DND-41 (cell line): ENCODE results near the gene SLC24A4.

ENCODE experiments used
- CTCF ChIP-seq: IDR thresholded peaks from 2 replicates; pipeline ENCODE4 v1.5.1; 2012; ENCODE audit warnings: borderline replicate concordance, low read length, moderate library complexity, mild to moderate bottlenecking; ENCODE audit not compliant: poor library complexity, severe bottlenecking; ENCODE audit errors: extremely low read depth
- EZH2 ChIP-seq: IDR thresholded peaks from 3 replicates; pipeline ENCODE4 v1.6.1; 2012; ENCODE audit warnings: borderline replicate concordance, low read depth, mild to moderate bottlenecking, moderate library complexity, low read length, inconsistent platforms; ENCODE audit not compliant: severe bottlenecking

DNA sequence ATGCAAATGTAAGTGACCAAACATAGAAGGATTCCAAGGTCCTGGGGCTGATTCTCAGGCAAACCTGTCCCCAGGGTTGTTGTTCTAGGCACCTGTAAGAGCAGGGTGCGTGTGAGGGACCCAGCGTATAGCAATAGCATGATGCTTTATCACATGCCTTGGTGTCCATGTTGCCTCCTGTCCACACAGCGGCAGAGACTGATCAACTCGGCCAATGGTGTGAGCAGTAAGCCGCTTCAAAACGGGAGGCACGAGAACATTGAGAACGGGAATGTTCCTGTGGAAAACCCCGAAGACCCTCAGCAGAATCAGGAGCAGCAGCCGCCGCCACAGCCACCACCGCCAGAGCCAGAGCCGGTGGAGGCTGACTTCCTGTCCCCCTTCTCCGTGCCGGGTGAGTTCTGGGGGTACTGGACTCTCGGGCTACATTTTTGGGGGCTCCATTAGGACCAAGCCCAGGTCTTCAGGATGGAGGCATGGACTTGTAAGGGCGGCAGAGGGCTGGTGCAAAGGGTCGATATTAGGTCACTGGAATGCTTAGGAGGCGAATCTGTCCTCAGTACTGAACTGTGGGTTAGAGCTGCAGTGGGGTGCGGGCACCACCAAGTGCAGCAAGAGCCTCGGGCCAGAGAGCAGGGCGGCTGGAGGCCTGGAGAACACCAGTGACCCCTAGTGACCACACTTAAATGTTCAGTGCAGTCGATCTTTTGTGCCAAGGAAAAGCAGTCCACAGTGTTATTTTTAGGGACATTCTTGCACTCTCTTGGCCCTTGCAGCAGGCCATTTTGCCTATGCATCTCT, 133.4 kb downstream of the SLC24A4 start:
- peak; percentile 52 for TF ChIP-seq CTCF
- TF ChIP-seq EZH2, result no peak
